Brain pericyte (primary cell): ENCODE data around the gene FGF3.

ENCODE experiments used
- DNase-seq: peaks from one replicate; pipeline ENCODE4 v3.0.0-alpha.2; 2012; ENCODE audit warnings: low read depth, low spot score

Gene FGF3

DNA sequence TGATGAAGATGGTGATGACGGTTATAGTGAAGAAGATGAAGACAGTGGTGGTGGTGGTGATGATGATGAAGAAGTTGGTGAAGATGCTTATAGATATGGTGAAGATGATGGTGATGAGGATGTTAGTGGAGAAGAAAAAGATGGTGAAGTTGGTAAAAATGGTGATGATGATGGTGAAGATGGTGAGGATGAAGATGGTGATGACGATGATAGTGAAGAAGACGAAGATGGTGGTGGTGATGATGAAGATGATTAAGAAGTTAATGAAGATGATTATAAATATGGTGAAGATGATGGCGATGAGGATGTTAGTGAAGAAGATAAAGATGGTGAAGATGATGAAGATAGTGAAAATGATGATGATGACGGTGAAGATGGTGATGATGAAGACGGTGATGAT is 25.2 kb upstream of the FGF3 start:
- DNase-seq, result no peak

DNA sequence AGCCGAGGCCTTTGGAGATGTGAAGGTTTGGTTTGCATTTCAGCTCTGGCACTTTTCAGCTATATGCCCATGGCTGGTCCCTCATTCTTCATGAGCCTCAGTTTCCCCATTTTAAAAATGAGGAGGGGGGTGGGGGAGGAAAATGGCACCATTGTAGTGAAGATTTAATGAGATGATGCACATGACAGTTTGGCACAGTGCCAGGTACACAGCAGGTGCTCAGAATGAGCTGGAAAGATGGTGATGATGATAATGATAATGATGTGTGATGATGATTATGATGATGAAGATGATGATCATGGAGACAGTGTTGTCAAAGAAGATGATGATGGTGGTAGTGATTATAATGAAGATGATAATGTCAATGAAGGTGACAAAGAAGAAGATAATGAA is 24.3 kb upstream of the FGF3 start:
- DNase-seq, result no peak

GRCh38 chr11:69842746-69843528 is 23.7 kb upstream of the FGF3 start:
- DNase-seq, result no peak

DNA sequence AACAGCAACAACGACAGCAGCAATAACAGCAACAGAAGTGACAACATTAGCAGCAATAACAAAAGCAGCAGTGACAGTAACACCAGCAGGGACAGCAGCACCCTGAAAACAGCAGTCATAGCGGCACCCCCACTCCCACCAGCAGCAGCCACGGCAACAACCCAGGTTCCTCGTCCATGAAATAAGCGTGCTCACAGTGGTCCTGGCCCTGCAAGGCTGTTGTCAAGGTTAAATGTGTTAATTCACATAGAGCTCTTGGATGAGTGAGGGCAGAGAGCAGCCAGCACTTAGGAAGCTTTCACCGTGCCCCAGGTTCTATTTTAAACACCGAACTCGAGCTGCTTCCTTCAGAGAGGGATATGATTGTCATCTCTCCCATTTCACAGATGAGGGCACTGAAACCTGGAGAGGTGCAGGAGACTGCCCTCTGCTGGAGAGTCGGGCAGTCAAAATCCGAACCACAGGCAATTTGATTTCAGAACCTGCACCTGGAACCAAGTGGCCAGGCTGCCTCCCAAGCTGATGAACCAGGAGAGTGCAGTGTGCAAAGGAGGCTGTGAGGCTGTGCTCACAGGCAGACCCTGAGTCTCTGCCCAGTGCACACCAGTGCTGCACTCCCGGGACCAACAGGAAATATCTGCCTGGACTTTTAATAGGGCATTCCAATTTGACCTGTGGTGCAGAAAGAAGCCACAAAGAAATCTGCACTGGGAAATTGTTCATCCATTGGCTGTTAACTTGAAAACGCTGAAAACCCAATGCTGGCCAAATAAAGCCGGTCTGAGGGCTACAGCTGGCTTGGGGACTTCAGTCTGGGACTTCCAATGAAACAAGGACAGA is 22.9 kb upstream of the FGF3 start:
- no peak for DNase-seq

DNA sequence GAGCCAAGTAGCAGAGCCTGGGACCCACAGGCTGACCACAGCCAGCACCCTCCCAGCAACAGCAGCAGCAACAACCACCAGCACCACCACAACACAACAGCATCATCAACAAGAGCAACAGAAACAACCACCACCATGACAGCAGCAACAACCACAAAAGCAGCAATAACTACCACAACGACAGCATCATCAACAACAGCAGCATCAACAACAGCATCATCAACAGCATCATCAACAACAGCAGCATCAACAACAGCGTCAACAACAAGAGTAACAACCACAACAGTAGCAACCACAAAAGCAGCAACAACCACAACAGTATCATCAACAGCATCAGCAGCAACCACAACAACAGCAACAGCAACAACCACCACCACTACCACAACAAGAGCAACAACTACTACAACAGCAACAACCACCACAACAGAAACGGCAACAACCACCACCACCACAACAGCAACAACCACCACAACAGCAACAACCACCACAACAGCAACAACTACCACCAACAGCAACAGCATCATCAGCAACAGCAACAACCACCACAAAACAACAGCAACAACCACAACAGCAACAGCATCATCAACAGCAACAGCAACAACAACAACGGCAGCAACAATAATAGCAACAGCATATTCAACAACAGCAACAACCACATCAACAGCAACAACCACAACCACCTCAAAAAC is 22.1 kb upstream of the FGF3 start:
- no peak for DNase-seq

DNA sequence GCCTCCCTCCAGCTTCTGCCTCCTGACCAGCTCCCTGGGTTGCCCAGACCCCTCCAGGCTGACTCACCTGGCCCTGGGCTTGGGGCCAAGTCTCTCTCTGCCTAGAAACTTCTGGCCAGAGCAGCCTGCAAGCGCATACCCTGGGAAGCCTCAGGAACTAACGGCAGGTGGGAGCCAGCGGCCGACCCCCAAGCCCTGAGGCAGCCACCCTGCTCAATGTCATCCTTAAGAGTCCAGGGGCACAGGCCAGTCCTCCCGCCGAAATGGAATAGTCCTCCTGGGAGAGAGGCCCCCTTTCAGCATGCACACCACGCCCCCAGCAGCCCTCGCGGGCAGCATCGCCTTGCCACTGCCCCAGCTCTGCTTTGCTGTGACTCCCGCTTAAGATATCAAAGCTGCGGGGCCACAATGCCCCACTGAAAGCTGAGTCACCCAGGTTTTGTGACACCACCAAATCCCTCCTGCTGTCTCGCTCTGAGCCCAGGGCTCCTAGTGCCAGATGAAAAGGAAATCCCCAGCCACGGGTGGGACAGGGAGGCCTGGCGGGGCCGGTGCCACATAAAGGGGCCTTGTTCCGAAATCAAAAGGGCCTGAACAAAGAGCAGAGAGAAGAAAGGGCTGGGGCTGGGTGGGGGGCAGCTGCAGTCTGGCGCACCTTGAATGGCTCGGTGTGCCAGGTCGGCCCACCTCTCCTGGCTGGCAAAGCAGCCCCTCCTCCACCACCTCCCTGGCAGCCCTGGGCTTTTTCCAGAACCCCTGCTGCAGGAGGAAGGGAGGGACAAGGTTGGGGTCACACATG is 21.4 kb upstream of the FGF3 start:
- no peak for DNase-seq

GRCh38 chr11:69839516-69839915 is 20.3 kb upstream of the FGF3 start:
- DNase-seq, result no peak

GRCh38 chr11:69837791-69838190 is 18.6 kb upstream of the FGF3 start:
- no peak for DNase-seq

- no peak for DNase-seq
These were observed 17.2 kb upstream of the FGF3 start for GRCh38 chr11:69836401-69836800.

DNA sequence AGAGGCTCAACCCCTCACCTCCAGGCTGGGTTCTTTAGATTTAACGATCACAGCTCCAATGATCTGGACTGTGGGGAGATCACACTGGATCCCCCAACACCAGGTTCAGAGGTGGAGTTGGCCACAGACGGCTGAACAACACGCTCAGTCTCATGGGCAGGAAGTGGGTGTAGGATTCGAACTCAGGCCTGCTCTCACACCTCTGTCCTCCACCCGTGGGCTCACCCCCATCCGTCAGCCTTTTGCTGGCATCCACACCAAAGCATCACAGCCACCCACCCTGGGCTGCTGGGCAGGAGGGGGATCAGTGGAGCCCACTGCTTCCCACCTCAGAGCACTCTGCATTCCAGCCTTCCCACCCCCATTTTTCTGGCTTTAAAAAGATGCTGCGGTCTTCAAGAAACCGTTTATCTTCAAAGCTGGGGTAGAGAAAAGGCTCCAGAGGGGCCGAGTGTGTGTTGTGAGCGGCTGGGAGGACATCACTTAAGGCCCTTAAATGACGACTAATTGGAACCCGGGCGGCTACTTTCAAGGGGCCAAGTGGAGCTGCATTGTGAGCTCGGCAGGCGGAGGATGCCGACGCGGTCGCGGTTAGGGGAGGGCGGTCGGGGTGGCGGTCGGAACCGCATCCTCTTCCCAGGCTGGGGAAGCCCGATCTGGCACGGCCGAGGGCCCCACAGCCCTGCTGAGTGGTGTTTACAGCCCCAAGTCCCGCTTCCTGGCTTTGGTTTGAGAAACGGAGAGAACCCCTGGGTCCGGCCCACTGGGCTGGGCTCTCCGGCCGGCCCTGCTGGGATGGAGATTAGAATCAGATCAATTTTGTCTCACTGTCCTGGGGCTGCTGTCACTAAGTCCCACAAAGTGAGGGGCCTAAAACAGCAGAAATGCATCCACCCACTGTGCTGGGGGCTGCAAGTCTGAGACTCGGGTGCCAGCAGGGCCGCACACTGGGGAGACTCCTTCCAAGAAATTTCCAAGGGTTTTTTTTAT is 15.9 kb upstream of the FGF3 start:
- DNase-seq, result no peak

DNA sequence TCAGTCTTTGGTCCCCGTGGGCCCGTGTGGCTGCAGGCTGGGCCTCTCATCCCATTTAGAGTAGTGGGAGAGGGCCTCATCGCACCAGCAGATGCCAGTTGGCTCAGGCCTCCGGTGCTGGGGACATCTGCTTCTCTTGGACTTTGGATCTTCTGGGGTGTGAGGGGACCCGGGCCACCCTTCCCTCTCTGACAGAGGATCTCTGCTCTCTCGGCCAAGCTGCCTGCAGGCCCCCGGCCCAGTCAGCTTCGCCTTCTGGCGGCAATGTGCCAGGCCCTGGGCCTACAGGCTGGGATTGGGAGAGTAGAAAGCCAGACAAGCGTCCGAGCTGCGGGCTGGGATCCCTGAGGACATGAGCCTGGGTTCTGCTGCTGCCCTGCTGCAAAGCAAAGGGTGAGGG is 15.0 kb upstream of the FGF3 start:
- DNase-seq, result no peak

- no peak for DNase-seq
These were observed 13.6 kb upstream of the FGF3 start for GRCh38 chr11:69832561-69833413.

GRCh38 chr11:69831985-69832384 is 12.8 kb upstream of the FGF3 start:
- DNase-seq, result no peak

DNA sequence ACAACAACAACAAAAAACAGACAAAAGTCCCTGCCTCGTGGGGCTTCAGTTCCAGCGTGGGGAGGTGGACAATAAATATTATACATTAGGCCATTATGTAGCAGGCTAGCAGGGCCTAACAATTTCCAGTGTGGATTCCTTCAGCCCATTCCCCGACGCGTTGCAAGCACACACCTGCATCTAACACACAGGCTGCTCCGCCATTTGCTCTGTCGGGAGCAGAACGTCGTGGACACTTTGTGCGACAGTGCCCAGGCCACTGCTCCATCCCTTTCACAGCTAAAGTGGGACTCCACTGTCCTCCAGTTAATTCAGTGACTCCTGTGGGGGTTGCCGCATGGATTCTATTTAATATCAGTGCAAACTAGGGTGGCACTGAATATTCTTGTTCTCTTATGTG is 10.9 kb upstream of the FGF3 start:
- no peak for DNase-seq

- DNase-seq, result no peak
These were observed 9.7 kb upstream of the FGF3 start for GRCh38 chr11:69828971-69829344.

DNA sequence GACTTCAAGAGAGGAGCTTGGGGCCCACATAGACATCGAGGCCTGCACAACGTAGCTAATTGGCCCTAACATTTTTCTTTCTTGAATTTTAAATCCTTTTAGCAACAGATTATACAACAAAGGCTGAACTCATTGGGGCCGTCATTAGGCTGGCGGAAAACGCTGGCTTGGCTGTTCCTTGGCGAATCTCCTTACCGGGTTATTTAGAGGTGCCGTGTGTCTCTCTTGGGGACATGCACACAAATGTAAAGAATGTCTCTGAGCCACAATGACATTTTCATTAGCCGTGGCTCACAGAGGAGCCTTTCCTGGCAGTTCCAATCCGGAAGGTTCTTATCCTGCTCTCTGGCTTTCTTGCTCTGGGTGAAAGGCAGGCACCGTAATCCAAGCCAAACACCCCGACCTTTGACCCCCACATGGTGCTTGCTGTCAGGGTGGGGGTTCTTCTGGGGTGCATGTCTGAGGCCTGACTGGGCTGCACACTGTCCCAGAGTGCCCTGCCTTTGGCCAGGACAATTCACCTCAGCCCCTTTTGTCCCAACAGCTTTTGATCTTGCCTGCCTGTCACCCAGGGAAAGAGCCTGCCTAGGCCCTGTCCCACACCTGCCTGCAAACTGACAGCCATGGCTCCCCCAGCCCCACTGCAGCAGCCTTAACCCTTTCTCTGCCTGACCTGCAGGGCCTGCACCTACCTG is 9.2 kb upstream of the FGF3 start:
- no peak for DNase-seq

- no peak for DNase-seq
These were observed 7.6 kb upstream of the FGF3 start for GRCh38 chr11:69826773-69827172.

DNA sequence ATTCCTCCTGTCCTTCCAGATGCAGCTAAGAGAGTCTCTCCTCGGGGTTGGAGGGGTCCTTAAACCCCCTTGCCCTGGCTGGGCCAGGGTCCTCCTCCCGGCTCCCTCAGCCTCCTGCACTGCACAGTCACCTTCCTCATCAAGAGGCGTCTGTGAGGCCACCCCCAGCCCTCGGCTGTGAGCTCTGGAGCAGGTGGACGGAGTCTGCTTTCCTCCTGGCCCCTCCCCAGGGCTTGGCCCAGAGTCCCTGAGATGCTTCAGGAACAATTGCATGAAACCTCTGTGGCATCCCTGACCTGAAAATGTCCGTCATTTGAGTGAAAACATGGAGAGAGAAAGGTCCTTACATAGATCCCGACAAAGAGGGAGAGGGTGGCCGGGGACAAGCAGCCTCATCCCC is 6.7 kb upstream of the FGF3 start:
- DNase-seq, result no peak
